Measurements from ENCODE around the gene BRSK1.
A peak's percentile ranks its signal among the peaks of the same experiment; 100 is the strongest.

The BRSK1 gene
- total RNA-seq = 2.9 to 9.1 (median 6.4) reads per million in 9 experiments

DNA sequence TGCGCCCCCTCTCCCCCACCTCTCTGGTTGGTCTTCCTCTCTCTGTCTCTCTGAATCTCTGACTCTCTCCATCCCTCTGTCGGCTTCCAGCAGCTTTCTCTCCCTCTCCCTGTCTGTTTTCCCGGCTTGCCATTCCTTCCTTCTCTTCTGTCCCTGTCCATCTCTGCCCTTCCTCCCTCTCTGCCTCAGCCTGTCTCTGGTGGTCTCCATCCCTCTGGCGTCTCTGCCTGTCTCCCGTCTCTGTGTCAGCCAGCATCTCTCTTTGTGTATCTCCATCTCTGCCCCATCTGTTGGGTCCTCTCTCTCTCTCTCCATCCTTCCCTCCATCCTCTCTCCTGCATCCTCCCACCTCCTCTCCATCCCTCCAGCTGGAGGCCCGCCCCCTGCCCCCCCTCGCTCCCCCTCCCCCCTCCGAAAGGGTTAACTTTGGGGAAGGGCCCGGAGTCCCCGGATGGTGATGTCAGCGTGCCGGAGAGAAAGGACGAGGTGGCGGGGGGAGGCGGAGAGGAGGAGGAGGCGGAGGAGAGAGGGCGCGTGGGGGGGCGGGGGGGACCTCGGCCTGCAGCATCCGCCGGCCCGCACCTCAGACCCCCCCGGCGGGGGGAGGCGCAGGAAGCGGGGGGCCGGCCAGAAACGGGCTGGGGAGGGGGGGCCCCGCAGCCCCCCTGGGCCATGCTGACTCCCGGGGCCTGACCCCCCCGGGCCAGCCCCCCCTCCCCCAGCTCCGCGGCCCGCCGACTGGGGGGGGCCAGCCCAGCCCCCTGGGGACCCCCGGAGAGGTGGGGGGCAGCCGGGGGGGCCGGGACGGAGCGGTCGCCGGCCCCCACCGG lies at the start of gene BRSK1:
Gene BRSK1 (plus strand): TSS at position 450 of the 830 bp plus-strand sequence. CDS start 446 bp downstream, outside the sequence.
- Mint-ChIP-seq H3K4me3 (peak within 1 kb of the TSS; percentile 62 to 65), H3K4me1 (ENCODE audit: low read depth in 2 of 2) (peaks cover 22 to 28% of the 10 kb centered on the region in 2 donors), H3K9me3 (no peaks in the 10 kb centered on the region), H3K27ac (peak within 1 kb of the TSS; percentile 66 to 81), H3K27me3 (no peaks in the 10 kb centered on the region), H3K36me3 (ENCODE audit: insufficient read depth) (peaks cover 13% of the 10 kb centered on the region)
- peak; percentile 35 to 49 (median 46) for DNase-seq
- ATAC-seq (replicated peaks) = no peak

- no peak overlapping the region for H3K27ac Mint-ChIP-seq
These were observed 45.8 kb upstream of the BRSK1 start for GRCh38 chr19:55238030-55238429.

GRCh38 chr19:55239004-55239403 lies 44.8 kb upstream of the BRSK1 start:
- peaks cover 10 to 13% of the 10 kb centered on the region in 2 donors for H3K4me1 Mint-ChIP-seq (ENCODE audit: low read depth in 2 of 2)
- ATAC-seq (replicated peaks) = no peak
- no peaks in the 10 kb centered on the region for H3K9me3 Mint-ChIP-seq
- DNase-seq = no peak
- no peaks in the 10 kb centered on the region for H3K27me3 Mint-ChIP-seq
- H3K4me3 Mint-ChIP-seq = no peak overlapping the region
- peaks cover 99% of the 10 kb centered on the region for H3K36me3 Mint-ChIP-seq (ENCODE audit: insufficient read depth)
- H3K27ac Mint-ChIP-seq = no peak overlapping the region

More at GRCh38 chr19:55238030-55238429, 45.8 kb upstream of the BRSK1 start:
- Mint-ChIP-seq H3K4me3 (no peak overlapping the region), H3K27me3 (no peaks in the 10 kb centered on the region), H3K4me1 (ENCODE audit: low read depth in 2 of 2) (peaks cover 10 to 13% of the 10 kb centered on the region in 2 donors), H3K36me3 (ENCODE audit: insufficient read depth) (peaks cover 99% of the 10 kb centered on the region), H3K9me3 (no peaks in the 10 kb centered on the region)
- no peak for DNase-seq
- no peak for ATAC-seq (replicated peaks)

GRCh38 chr19:55240713-55241020 lies 43.1 kb upstream of the BRSK1 start:
- ATAC-seq (replicated peaks) = no peak
- no peaks in the 10 kb centered on the region for H3K9me3 Mint-ChIP-seq
- H3K4me1 Mint-ChIP-seq (ENCODE audit: low read depth in 2 of 2) = peaks cover 5 to 7% of the 10 kb centered on the region in 2 donors
- peak overlapping the region in 1 of 2 donors; percentile 69 for H3K27ac Mint-ChIP-seq
- no peaks in the 10 kb centered on the region for H3K27me3 Mint-ChIP-seq
- no peak for DNase-seq
- no peak overlapping the region for H3K4me3 Mint-ChIP-seq
- peaks cover 93% of the 10 kb centered on the region for H3K36me3 Mint-ChIP-seq (ENCODE audit: insufficient read depth)

DNA sequence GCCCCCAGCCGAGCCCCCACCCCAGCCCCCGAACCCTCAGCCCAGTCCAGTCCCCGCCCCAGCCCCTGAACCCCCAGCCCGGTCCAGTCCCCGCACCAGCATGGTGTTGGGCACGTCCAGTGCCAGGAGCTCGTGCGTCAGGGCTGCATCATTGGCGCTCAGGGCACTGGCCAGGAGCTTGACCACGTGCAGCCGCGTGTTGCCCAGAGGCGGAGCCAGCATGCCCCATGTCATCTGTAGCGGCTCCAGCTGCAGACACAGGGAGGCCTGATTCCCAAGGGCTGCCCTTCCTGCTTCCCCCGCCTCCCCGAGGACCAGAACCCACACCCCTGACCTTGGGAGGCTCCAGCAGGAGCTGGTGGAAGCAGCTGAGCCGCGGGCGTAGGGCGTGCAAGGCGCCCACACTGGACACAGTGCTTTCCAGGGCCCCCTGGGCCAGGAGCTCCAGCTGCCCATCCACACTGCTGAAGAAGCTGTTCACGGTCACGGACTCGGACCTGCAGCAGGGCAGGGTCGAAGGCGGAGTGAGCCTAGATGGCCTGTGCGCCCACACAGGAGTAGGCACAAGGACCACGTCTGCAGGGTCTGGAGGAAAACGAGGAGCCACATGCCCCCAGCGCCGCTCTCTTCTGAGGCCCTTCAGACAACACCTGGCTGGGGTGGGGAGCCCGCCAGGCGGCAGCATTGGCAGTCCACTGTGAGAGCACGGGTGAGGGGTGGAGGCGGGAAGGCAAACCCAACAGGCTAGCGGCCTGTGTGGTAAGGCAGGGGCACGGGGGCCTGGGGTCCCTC lies 42.5 kb upstream of the BRSK1 start:
- H3K4me1 Mint-ChIP-seq (ENCODE audit: low read depth in 2 of 2) = peaks cover 5 to 11% of the 10 kb centered on the region in 2 donors
- no peak for DNase-seq
- no peak for ATAC-seq (replicated peaks)
- no peaks in the 10 kb centered on the region for H3K9me3 Mint-ChIP-seq
- H3K4me3 Mint-ChIP-seq = no peak overlapping the region
- H3K27me3 Mint-ChIP-seq = no peaks in the 10 kb centered on the region
- H3K27ac Mint-ChIP-seq = peak overlapping the region in 1 of 2 donors; percentile 69
- H3K36me3 Mint-ChIP-seq (ENCODE audit: insufficient read depth) = peaks cover 93% of the 10 kb centered on the region

- Mint-ChIP-seq H3K9me3 (no peaks in the 10 kb centered on the region), H3K36me3 (ENCODE audit: insufficient read depth) (peaks cover 93% of the 10 kb centered on the region), H3K4me3 (no peak overlapping the region), H3K27ac (no peak overlapping the region), H3K27me3 (no peaks in the 10 kb centered on the region), H3K4me1 (ENCODE audit: low read depth in 2 of 2) (peaks cover 5 to 11% of the 10 kb centered on the region in 2 donors)
- no peak for ATAC-seq (replicated peaks)
- no peak for DNase-seq
These were observed 41.8 kb upstream of the BRSK1 start for GRCh38 chr19:55241935-55242464.

DNA sequence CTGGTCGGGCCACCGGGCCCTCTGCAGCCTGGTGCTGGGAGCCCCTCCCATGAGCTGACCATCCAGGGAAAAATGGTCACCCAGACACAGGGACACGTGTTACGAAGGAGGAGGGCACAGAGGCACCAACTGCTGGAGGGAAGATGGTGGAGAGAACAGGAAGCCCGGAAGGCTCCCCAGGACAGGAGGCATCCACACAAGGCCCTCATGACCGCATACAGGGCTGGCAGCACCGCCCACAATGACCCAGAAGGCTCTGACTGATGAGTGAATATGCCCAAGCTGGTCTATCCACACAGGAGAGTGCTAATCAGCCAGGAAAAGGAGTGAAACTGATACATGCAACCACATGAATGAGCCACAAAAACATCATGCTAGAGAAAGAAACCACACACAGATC lies 41.3 kb upstream of the BRSK1 start:
- ATAC-seq (replicated peaks) (no peak), DNase-seq (no peak)
- no peaks in the 10 kb centered on the region for H3K27me3 Mint-ChIP-seq
- no peaks in the 10 kb centered on the region for H3K9me3 Mint-ChIP-seq
- no peak overlapping the region for H3K4me3 Mint-ChIP-seq
- no peak overlapping the region for H3K27ac Mint-ChIP-seq
- peaks cover 5 to 11% of the 10 kb centered on the region in 2 donors for H3K4me1 Mint-ChIP-seq (ENCODE audit: low read depth in 2 of 2)
- H3K36me3 Mint-ChIP-seq (ENCODE audit: insufficient read depth) = peaks cover 88% of the 10 kb centered on the region

- Mint-ChIP-seq H3K4me1 (ENCODE audit: low read depth in 2 of 2) (peaks cover 15 to 23% of the 10 kb centered on the region in 2 donors), H3K27me3 (no peaks in the 10 kb centered on the region), H3K4me3 (no peak overlapping the region), H3K9me3 (no peaks in the 10 kb centered on the region), H3K27ac (peak overlapping the region; percentile 32 to 67), H3K36me3 (ENCODE audit: insufficient read depth) (peaks cover 77% of the 10 kb centered on the region)
- no peak for DNase-seq
- ATAC-seq (replicated peaks) = no peak
These were observed 39.7 kb upstream of the BRSK1 start for GRCh38 chr19:55244004-55244680.

DNA sequence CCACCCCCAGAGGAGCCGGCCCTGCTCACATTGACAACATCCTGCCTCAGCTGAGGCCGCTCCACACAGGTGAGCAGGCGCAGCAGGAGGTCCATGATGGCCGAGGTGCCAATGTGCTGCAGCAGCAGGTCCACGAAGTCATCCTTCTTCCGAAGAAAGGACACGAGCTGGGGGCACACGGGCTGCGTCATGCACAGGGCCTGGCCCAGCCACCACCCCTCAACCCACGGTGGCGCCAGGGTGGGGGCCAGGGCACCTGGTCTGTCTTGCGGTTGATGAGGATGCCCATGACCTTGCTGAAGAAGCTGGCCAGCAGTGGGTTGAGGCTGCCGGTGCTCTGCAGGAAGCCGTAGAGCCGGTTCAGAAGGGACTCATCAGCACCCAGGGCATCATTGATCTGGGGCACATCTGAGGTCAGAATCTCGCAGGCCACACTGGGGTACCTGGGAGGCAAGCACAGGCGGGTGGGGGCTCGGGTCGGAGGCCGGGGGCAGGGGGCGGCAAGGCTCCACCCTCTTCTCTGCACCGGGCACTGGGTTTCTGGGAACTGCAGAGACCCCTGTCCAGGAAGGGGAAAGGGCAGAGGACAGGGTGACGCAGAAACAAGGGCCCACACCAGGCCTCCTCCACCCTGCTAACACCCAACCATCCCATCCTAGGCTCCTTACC lies 38.4 kb upstream of the BRSK1 start:
- Mint-ChIP-seq H3K36me3 (ENCODE audit: insufficient read depth) (peaks cover 66% of the 10 kb centered on the region), H3K4me1 (ENCODE audit: low read depth in 2 of 2) (peaks cover 17 to 25% of the 10 kb centered on the region in 2 donors), H3K27ac (no peak overlapping the region), H3K27me3 (no peaks in the 10 kb centered on the region), H3K9me3 (no peaks in the 10 kb centered on the region), H3K4me3 (no peak overlapping the region)
- no peak for DNase-seq
- ATAC-seq (replicated peaks) = no peak

DNA sequence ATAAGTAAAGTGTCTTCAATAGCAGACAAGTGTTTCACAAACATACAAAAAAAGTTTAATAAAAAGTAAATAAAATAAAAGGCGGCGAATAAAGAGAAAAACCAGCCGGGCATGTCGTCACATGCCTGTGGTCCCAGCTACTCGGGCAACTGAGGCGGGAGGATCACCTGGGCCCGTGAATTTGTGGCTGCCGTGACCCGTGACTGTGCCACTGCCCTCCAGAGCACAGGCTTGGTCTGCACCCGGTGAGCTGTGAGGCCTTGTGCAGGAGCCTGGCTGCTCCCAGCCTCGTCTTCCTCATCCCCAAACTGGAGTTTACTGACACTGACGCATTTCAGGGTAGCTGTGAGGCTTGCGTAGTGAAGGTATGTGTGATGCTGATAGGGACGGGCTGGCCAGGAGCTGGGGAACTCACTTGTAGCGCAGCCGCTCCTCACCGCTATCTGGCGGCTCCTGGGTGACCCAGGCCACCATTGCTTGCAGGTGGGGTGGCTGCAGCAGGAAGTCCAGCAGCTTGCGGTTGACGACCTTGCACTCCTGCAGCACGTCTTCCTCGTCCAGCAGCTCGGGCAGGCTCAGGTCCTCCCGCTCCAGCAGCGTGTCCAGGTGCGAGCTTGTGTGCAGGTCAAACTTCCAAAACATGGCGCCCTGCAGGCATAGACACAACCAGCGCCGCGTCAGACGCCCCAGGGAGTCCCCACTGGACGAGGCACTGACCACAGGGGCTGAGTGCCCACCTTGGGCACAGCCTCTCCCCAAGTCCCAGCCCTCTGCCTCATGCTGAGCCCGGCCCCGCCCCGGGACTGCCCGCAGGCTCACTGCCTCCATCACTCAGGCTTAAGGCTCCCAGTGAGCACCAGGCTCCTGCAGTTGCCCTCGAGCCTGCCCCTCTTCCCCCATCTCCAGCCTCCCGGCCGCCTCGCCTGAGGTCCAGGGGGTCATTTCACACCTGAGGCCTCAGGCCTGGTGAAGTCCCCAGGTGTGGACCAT lies 37.0 kb upstream of the BRSK1 start:
- Mint-ChIP-seq H3K27me3 (no peaks in the 10 kb centered on the region), H3K9me3 (no peaks in the 10 kb centered on the region), H3K4me3 (no peak overlapping the region), H3K4me1 (ENCODE audit: low read depth in 2 of 2) (peaks cover 31 to 38% of the 10 kb centered on the region in 2 donors), H3K36me3 (ENCODE audit: insufficient read depth) (peaks cover 54% of the 10 kb centered on the region), H3K27ac (no peak overlapping the region)
- ATAC-seq (replicated peaks) (no peak), DNase-seq (no peak)

- ATAC-seq (replicated peaks) = no peak
- H3K4me1 Mint-ChIP-seq (ENCODE audit: low read depth in 2 of 2) = peaks cover 31 to 40% of the 10 kb centered on the region in 2 donors
- peak overlapping the region in 1 of 2 donors; percentile 84 for H3K27ac Mint-ChIP-seq
- no peak for DNase-seq
- no peaks in the 10 kb centered on the region for H3K9me3 Mint-ChIP-seq
- H3K36me3 Mint-ChIP-seq (ENCODE audit: insufficient read depth) = peaks cover 50% of the 10 kb centered on the region
- H3K27me3 Mint-ChIP-seq = no peaks in the 10 kb centered on the region
- H3K4me3 Mint-ChIP-seq = no peak overlapping the region
These were observed 36.1 kb upstream of the BRSK1 start for GRCh38 chr19:55247621-55248099.

Measured in effector memory CD8-positive, alpha-beta T cell (primary cell).